Neural cell (in vitro differentiated cells): ENCODE results near the gene FYN. TPM values are rescaled to one million over a fixed set of nuclear protein-coding genes. Genes with fewer than 3 reads are reported as not detected.

Experiments
- H2AFZ ChIP-seq: fragments of 200-600, 300-800 bp; sonication (generic), shearing (Covaris generic); 2 replicates; pipeline ENCODE4 v1.6.0; 2014; ENCODE audit warnings: low read depth, mild to moderate bottlenecking, antibody characterized with exemption, low read length, moderate library complexity
- H3F3A ChIP-seq: fragments of 200-600 bp; shearing (Covaris generic); 2 replicates; pipeline ENCODE4 v1.6.1; 2016; ENCODE audit warnings: mild to moderate bottlenecking, moderate library complexity, mixed read lengths, antibody characterized with exemption, low read length; ENCODE audit not compliant: insufficient read depth, poor library complexity, severe bottlenecking
- H3K27ac ChIP-seq: fragments of 200-600, 300-800 bp; sonication (generic), shearing (Covaris generic); 2 replicates; pipeline ENCODE4 v1.5.1; 2014; ENCODE audit warnings: mild to moderate bottlenecking, low read length, moderate library complexity
- H3K27me3 ChIP-seq: fragments of 300-800, 200-600 bp; sonication (generic), shearing (Covaris generic); 2 replicates; pipeline ENCODE4 v1.6.0; 2014; ENCODE audit warnings: mild to moderate bottlenecking, low read depth, low read length, moderate library complexity; ENCODE audit not compliant: insufficient read depth
- H3K36me3 ChIP-seq: fragments of 300-800, 200-600 bp; sonication (generic), shearing (Covaris generic); 2 replicates; pipeline ENCODE4 v1.5.1; 2014; ENCODE audit warnings: mild to moderate bottlenecking, antibody characterized with exemption, low read length, moderate library complexity; ENCODE audit not compliant: insufficient read depth
- H3K4me2 ChIP-seq: fragments of 300-800, 200-600 bp; sonication (generic), shearing (Covaris generic); 2 replicates; pipeline ENCODE4 v1.6.0; 2014; ENCODE audit warnings: mild to moderate bottlenecking, low read length
- H3K4me3 ChIP-seq: fragments of 300-800, 200-600 bp; sonication (generic), shearing (Covaris generic); 2 replicates; pipeline ENCODE4 v1.5.1; 2014; ENCODE audit warnings: mild to moderate bottlenecking, low read length, moderate library complexity
- H3K79me2 ChIP-seq: fragments of 200-600 bp; shearing (Covaris generic); replicated peaks from 2 replicates; pipeline ENCODE4 v1.6.0; 2014; ENCODE audit warnings: mild to moderate bottlenecking, low read length, moderate library complexity; ENCODE audit not compliant: insufficient read depth
- H3K9ac ChIP-seq: fragments of 300-800, 200-600 bp; sonication (generic), shearing (Covaris generic); 2 replicates; pipeline ENCODE4 v1.6.1; 2016; ENCODE audit warnings: mild to moderate bottlenecking, low read length, mixed read lengths
- H3K9me2 ChIP-seq: fragments of 200-600 bp; shearing (Covaris generic); 2 replicates; pipeline ENCODE4 v1.6.1; 2016; ENCODE audit warnings: mild to moderate bottlenecking, low read length, mixed read lengths; ENCODE audit not compliant: insufficient read depth
- H3K9me3 ChIP-seq: fragments of 200-600, 300-800 bp; sonication (generic), shearing (Covaris generic); 2 replicates; pipeline ENCODE4 v1.6.1; 2016; ENCODE audit warnings: mild to moderate bottlenecking, mixed run types, low read length, moderate library complexity, mixed read lengths
- H4K20me1 ChIP-seq: fragments of 200-600 bp; shearing (Covaris generic); 2 replicates; pipeline ENCODE4 v1.6.1; 2016; ENCODE audit warnings: mild to moderate bottlenecking, mixed run types; ENCODE audit not compliant: insufficient read depth
- CTCF ChIP-seq: fragments of 450-650 bp; IDR thresholded peaks from 2 replicates; pipeline ENCODE4 v1.5.1; 2014; ENCODE audit warnings: antibody characterized with exemption, mild to moderate bottlenecking, moderate library complexity; ENCODE audit not compliant: poor library complexity, severe bottlenecking
- EP300 ChIP-seq: fragments of 450-650 bp; conservative IDR thresholded peaks from 2 replicates; pipeline ENCODE4 v1.6.1; 2014; ENCODE audit warnings: antibody characterized with exemption, mild to moderate bottlenecking, moderate library complexity; ENCODE audit not compliant: poor library complexity, severe bottlenecking
- EZH2 ChIP-seq: fragments of 200-600, 300-800 bp; shearing (Covaris generic), sonication (generic); IDR thresholded peaks from 2 replicates; pipeline ENCODE4 v1.6.1; 2014; ENCODE audit warnings: antibody characterized with exemption, low read length, borderline replicate concordance, mild to moderate bottlenecking; ENCODE audit not compliant: insufficient read depth, poor library complexity, severe bottlenecking
- MXI1 ChIP-seq: fragments of 450-650 bp; conservative IDR thresholded peaks from 2 replicates; pipeline ENCODE4 v1.6.1; 2014; ENCODE audit warnings: antibody characterized with exemption, mild to moderate bottlenecking; ENCODE audit not compliant: poor library complexity, severe bottlenecking
- POLR2AphosphoS5 ChIP-seq: IDR thresholded peaks from 2 replicates; pipeline ENCODE4 v1.6.1; 2012
- RAD21 ChIP-seq: fragments of 450-650 bp; conservative IDR thresholded peaks from 2 replicates; pipeline ENCODE4 v1.6.1; 2014; ENCODE audit warnings: antibody characterized with exemption, mild to moderate bottlenecking, moderate library complexity
- REST ChIP-seq: IDR thresholded peaks from 2 replicates; pipeline ENCODE4 v1.6.1; 2012; ENCODE audit warnings: borderline replicate concordance
- SMC3 ChIP-seq: fragments of 450-650 bp; conservative IDR thresholded peaks from 2 replicates; pipeline ENCODE4 v1.6.1; 2014; ENCODE audit warnings: antibody characterized with exemption, mild to moderate bottlenecking, moderate library complexity; ENCODE audit not compliant: poor library complexity
- TAF1 ChIP-seq: IDR thresholded peaks from 2 replicates; pipeline ENCODE4 v1.6.1; 2012; ENCODE audit warnings: low read depth
- polyA plus RNA-seq: library from polyadenylated mRNA; depleted of rRNA; stranded (reverse); fragments of >200 nt; gene quantifications from 2 replicates; pipeline ENCODE4 v1.2.3, GENCODE V29; 2014

The FYN gene
- polyA plus RNA-seq, 1 donor from 2014 or later, result 277 TPM

- Histone ChIP-seq H3K4me3 (no peak overlapping the region), H3K27me3 (no peaks in the 10 kb centered on the region), H2AFZ (no peak overlapping the region), H3K9me3 (no peaks in the 10 kb centered on the region), H3F3A (no peaks in the 10 kb centered on the region), H3K4me2 (no peak overlapping the region), H4K20me1 (no peaks in the 10 kb centered on the region), H3K36me3 (no peaks in the 10 kb centered on the region), H3K79me2 (peaks cover 40% of the 10 kb centered on the region), H3K27ac (no peak overlapping the region), H3K9me2 (no peaks in the 10 kb centered on the region), H3K9ac (no peak overlapping the region)
- TF ChIP-seq TAF1 (no peak), SMC3 (no peak), MXI1 (no peak), CTCF (no peak), REST (no peak), EZH2 (no peak), POLR2AphosphoS5 (no peak), RAD21 (no peak), EP300 (no peak)
Observed at GRCh38 chr6:111799576-111800258, 73.5 kb downstream of the FYN start.

- H3K79me2 ChIP-seq, result peaks cover 46% of the 10 kb centered on the region
- TF ChIP-seq REST (no peak), POLR2AphosphoS5 (no peak), EP300 (no peak), MXI1 (no peak), RAD21 (no peak), TAF1 (no peak), CTCF (no peak), EZH2 (no peak)
Observed at GRCh38 chr6:111798281-111798725, 74.9 kb downstream of the FYN start.

More at GRCh38 chr6:111798281-111798725, 74.9 kb downstream of the FYN start:
- H2AFZ ChIP-seq, result no peak overlapping the region
- H3F3A ChIP-seq, result no peaks in the 10 kb centered on the region
- H3K9ac ChIP-seq, result no peak overlapping the region
- no peaks in the 10 kb centered on the region for H3K9me2 ChIP-seq
- H3K9me3 ChIP-seq, result no peaks in the 10 kb centered on the region
- H3K4me3 ChIP-seq, result no peak overlapping the region
- H3K36me3 ChIP-seq, result no peaks in the 10 kb centered on the region
- no peaks in the 10 kb centered on the region for H4K20me1 ChIP-seq
- H3K27me3 ChIP-seq, result no peaks in the 10 kb centered on the region
- no peak overlapping the region for H3K27ac ChIP-seq
- no peak overlapping the region for H3K4me2 ChIP-seq
